Measurements from ENCODE around the gene IMMP2L. TPM values are rescaled to one million over a fixed set of nuclear protein-coding genes. Genes with fewer than 3 reads are reported as not detected.
"Not testable (repeated sequence)": the region's sequence is repeated elsewhere in the genome, so short reads cannot be mapped to it uniquely, and the experiment has no call there.

Gene IMMP2L
- polyA plus RNA-seq, 2 of the 4 experiments (the other 2 are of a cell fraction): 16.1 to 23.8 TPM

GRCh38 chr7:110673148-110673547, 889.1 kb downstream of the IMMP2L start:
- POLR2A ChIA-PET: no interaction called here
- Histone ChIP-seq H3K4me1 (peaks cover 3% of the 10 kb centered on the region; the same call in 2 of the 3 replicates), H3K27ac (no peak overlapping the region), H3K9me3 (peaks cover 5% of the 10 kb centered on the region), H3K4me3 (no peak overlapping the region), H3K4me2 (no peak overlapping the region)
- CTCF ChIA-PET: no interaction called here
- DNase-seq (ENCODE audit: low read depth in 1 of 2, low spot score in 1 of 2) (no peak), FAIRE-seq (no peak), ATAC-seq (no peak)
- TF ChIP-seq ZFP36 (IDR thresholded peaks at IDR 0.05; ENCODE audit: borderline replicate concordance, partially characterized antibody): peak; percentile 82
- TF ChIP-seq, protein P1, sequence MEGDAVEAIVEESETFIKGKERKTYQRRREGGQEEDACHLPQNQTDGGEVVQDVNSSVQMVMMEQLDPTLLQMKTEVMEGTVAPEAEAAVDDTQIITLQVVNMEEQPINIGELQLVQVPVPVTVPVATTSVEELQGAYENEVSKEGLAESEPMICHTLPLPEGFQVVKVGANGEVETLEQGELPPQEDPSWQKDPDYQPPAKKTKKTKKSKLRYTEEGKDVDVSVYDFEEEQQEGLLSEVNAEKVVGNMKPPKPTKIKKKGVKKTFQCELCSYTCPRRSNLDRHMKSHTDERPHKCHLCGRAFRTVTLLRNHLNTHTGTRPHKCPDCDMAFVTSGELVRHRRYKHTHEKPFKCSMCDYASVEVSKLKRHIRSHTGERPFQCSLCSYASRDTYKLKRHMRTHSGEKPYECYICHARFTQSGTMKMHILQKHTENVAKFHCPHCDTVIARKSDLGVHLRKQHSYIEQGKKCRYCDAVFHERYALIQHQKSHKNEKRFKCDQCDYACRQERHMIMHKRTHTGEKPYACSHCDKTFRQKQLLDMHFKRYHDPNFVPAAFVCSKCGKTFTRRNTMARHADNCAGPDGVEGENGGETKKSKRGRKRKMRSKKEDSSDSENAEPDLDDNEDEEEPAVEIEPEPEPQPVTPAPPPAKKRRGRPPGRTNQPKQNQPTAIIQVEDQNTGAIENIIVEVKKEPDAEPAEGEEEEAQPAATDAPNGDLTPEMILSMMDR (IDR thresholded peaks at IDR 0.05): no peak
- WGBS (ENCODE audit: missing lambda C conversion rate): 0% methylated on average over 1 of the region's 1 CpG

DNA sequence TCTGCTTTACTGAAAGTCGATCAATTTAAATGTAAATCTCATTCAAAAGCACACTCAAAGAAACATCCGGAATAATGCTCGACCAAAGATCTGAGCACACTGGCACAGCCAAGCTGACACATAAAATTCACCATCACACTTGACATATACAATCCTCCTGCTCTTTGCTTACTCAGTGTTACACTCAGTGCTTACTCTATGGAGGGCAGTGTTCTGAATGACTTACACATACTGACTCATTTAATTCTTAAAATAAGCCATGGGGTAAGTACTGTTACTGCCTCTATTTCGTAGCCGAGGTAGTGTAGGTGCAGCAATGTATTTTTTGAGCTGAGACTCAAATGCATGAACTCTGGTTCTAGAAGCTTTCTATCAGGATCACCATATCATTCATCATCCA, 892.9 kb downstream of the IMMP2L start:
- ChIA-PET CTCF (no interaction called here), POLR2A (no interaction called here)
- TF ChIP-seq CHD4 (IDR thresholded peaks at IDR 0.05; ENCODE audit: borderline replicate concordance): no peak
- FAIRE-seq (no peak), ATAC-seq (no peak), DNase-seq (ENCODE audit: low read depth in 1 of 2, low spot score in 1 of 2) (no peak)
- Histone ChIP-seq H3K9me3 (peaks cover 5% of the 10 kb centered on the region), H3K4me2 (no peak overlapping the region), H3K4me3 (no peak overlapping the region), H3K4me1 (no peaks in the 10 kb centered on the region), H3K27ac (no peak overlapping the region)
- WGBS (ENCODE audit: missing lambda C conversion rate): 49% methylated on average over 5 of the region's 5 CpGs

GRCh38 chr7:110664803-110665202, 897.5 kb downstream of the IMMP2L start:
- no peak overlapping the region for H3K4me3 ChIP-seq
- WGBS (ENCODE audit: missing lambda C conversion rate): 72% methylated on average over 4 of the region's 4 CpGs

GRCh38 chr7:110660637-110661036, 901.7 kb downstream of the IMMP2L start:
- H3K4me1 ChIP-seq; H3K4me2 ChIP-seq; H3K4me3 ChIP-seq; DNase-seq (ENCODE audit: low read depth in 1 of 2, low spot score in 1 of 2); H3K27ac ChIP-seq; H3K9me3 ChIP-seq; FAIRE-seq; CTCF ChIA-PET; ATAC-seq; POLR2A ChIA-PET: not testable (repeated sequence)
- 29% methylated on average over 7 of the region's 7 CpGs for WGBS (ENCODE audit: missing lambda C conversion rate)

More at GRCh38 chr7:110664803-110665202, 897.5 kb downstream of the IMMP2L start:
- ChIA-PET POLR2A (no interaction called here), CTCF (no interaction called here)
- ATAC-seq (no peak), DNase-seq (ENCODE audit: low read depth in 1 of 2, low spot score in 1 of 2) (no peak), FAIRE-seq (peak; percentile 39)
- Histone ChIP-seq H3K27ac (no peak overlapping the region), H3K4me2 (no peak overlapping the region), H3K9me3 (peaks cover 9% of the 10 kb centered on the region; the same call in 1 of the 3 replicates), H3K4me1 (no peaks in the 10 kb centered on the region)
- no peak for TF ChIP-seq RCOR1 (IDR thresholded peaks at IDR 0.05; ENCODE audit: low read depth, low read length)

- 46% methylated on average over 3 of the region's 3 CpGs for WGBS (ENCODE audit: missing lambda C conversion rate)
- no peak for TF ChIP-seq FOSL2 (IDR thresholded peaks at IDR 0.05)
- TF ChIP-seq FOSL2 (CRISPR knock-in tag; IDR thresholded peaks at IDR 0.05): no peak
- no peak for TF ChIP-seq SREBF2 (IDR thresholded peaks at IDR 0.05)
- no peak for TF ChIP-seq EHMT2 (IDR thresholded peaks at IDR 0.05; ENCODE audit: low read depth)
- TF ChIP-seq POLR2AphosphoS2 (conservative IDR thresholded peaks at IDR 0.05; ENCODE audit: low read length): no peak
- no peak for TF ChIP-seq FOSB (CRISPR knock-in tag; IDR thresholded peaks at IDR 0.05)
- TF ChIP-seq EHF (CRISPR knock-in tag; IDR thresholded peaks at IDR 0.05): no peak
- no peak for TF ChIP-seq ESRRA (IDR thresholded peaks at IDR 0.05; ENCODE audit: borderline replicate concordance, low read length)
- no peak for TF ChIP-seq BHLHE40 (IDR thresholded peaks at IDR 0.05; ENCODE audit: low read depth, low read length)
- no peaks in the 10 kb centered on the region for H3K9me3 ChIP-seq
- no peak overlapping the region for H3K4me3 ChIP-seq
- no peak for ATAC-seq
- ChIA-PET POLR2A (no interaction called here), CTCF (no interaction called here)
- H3K27ac ChIP-seq: no peak overlapping the region
- FAIRE-seq: no peak
- H3K4me1 ChIP-seq: no peaks in the 10 kb centered on the region
- no peak overlapping the region for H3K4me2 ChIP-seq
- DNase-seq (ENCODE audit: low read depth in 1 of 2, low spot score in 1 of 2): no peak
Measured at GRCh38 chr7:110650328-110650727, 912.0 kb downstream of the IMMP2L start.

- no peak overlapping the region for H3K4me3 ChIP-seq
- 37% methylated on average over 4 of the region's 4 CpGs for WGBS (ENCODE audit: missing lambda C conversion rate)
- POLR2A ChIA-PET: no interaction called here
- TF ChIP-seq FOSL2 (IDR thresholded peaks at IDR 0.05) (no peak), FOSL2 (CRISPR knock-in tag; IDR thresholded peaks at IDR 0.05) (no peak), NFE2L2 (conservative IDR thresholded peaks at IDR 0.05; ENCODE audit: low read length) (no peak), RFX5 (IDR thresholded peaks at IDR 0.05) (no peak), EP300 (IDR thresholded peaks at IDR 0.05) (no peak), ZFP36 (IDR thresholded peaks at IDR 0.05; ENCODE audit: borderline replicate concordance, partially characterized antibody) (no peak), CHD2 (IDR thresholded peaks at IDR 0.05; ENCODE audit: low read length, partially characterized antibody) (no peak), HEYL (CRISPR knock-in tag; IDR thresholded peaks at IDR 0.05) (no peak), POLR2AphosphoS2 (conservative IDR thresholded peaks at IDR 0.05; ENCODE audit: low read length) (no peak), RCOR1 (IDR thresholded peaks at IDR 0.05; ENCODE audit: low read depth, low read length) (no peak)
- TF ChIP-seq, protein P2, sequence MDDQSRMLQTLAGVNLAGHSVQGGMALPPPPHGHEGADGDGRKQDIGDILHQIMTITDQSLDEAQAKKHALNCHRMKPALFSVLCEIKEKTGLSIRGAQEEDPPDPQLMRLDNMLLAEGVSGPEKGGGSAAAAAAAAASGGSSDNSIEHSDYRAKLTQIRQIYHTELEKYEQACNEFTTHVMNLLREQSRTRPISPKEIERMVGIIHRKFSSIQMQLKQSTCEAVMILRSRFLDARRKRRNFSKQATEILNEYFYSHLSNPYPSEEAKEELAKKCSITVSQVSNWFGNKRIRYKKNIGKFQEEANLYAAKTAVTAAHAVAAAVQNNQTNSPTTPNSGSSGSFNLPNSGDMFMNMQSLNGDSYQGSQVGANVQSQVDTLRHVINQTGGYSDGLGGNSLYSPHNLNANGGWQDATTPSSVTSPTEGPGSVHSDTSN (IDR thresholded peaks at IDR 0.05): no peak
- TF ChIP-seq, protein P3, sequence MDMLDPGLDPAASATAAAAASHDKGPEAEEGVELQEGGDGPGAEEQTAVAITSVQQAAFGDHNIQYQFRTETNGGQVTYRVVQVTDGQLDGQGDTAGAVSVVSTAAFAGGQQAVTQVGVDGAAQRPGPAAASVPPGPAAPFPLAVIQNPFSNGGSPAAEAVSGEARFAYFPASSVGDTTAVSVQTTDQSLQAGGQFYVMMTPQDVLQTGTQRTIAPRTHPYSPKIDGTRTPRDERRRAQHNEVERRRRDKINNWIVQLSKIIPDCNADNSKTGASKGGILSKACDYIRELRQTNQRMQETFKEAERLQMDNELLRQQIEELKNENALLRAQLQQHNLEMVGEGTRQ (IDR thresholded peaks at IDR 0.05): no peak
- no peaks in the 10 kb centered on the region for H3K4me1 ChIP-seq
- DNase-seq (ENCODE audit: low read depth in 1 of 2, low spot score in 1 of 2) (no peak), FAIRE-seq (no peak), ATAC-seq (no peak)
- CTCF ChIA-PET: no interaction called here
- no peak overlapping the region for H3K27ac ChIP-seq
- H3K9me3 ChIP-seq: no peaks in the 10 kb centered on the region
- H3K4me2 ChIP-seq: no peak overlapping the region
Measured at GRCh38 chr7:110647266-110647665, 915.0 kb downstream of the IMMP2L start.

Measured in A549 (cell line).